HL-60 (cell line): ENCODE measurements around the gene HPSE2.

Experiments used
- CTCF ChIP-seq: IDR thresholded peaks from one replicate; pipeline ENCODE4 v1.5.1; 2011; ENCODE audit warnings: low read length, control low read depth, inconsistent platforms; ENCODE audit not compliant: insufficient read depth
- POLR2AphosphoS5 ChIP-seq: IDR thresholded peaks from 2 replicates; pipeline ENCODE4 v1.6.1; 2012; ENCODE audit warnings: low read depth
- REST ChIP-seq: IDR thresholded peaks from 2 replicates; pipeline ENCODE4 v1.6.1; 2012; ENCODE audit warnings: low read depth; ENCODE audit not compliant: insufficient replicate concordance
- SPI1 ChIP-seq: IDR thresholded peaks from 2 replicates; pipeline ENCODE4 v1.6.1; 2012; ENCODE audit warnings: low read depth, mild to moderate bottlenecking, borderline replicate concordance

- TF ChIP-seq SPI1 (no peak), CTCF (no peak), REST (no peak), POLR2AphosphoS5 (no peak)
Measured at GRCh38 chr10:99124376-99124775, 111.3 kb downstream of the HPSE2 start.
